NCI-H510A (cell line): ENCODE measurements around the gene HBQ1.
"Not testable (repeated sequence)": the region's sequence is repeated elsewhere in the genome, so short reads cannot be mapped to it uniquely, and the experiment has no call there.

Experiments used
- DNase-seq: peaks from one replicate; lab custom pipeline; 2025; lab: John Stamatoyannopoulos, UW

Gene HBQ1

GRCh38 chr16:180101-180675, at the start of gene HBQ1:
Gene HBQ1, plus strand, starts transcription at chr16:180459. Its CDS starts 28 bp downstream, at chr16:180487.
- DNase-seq = no peak

- no peak for DNase-seq
Observed at GRCh38 chr16:130533-131173, 49.6 kb upstream of the HBQ1 start.

GRCh38 chr16:132120-132519, 48.1 kb upstream of the HBQ1 start:
- DNase-seq = no peak

GRCh38 chr16:133716-134115, 46.5 kb upstream of the HBQ1 start:
- no peak for DNase-seq

- DNase-seq = no peak
Observed at GRCh38 chr16:138049-138417, 42.2 kb upstream of the HBQ1 start.

- DNase-seq = no peak
Observed at GRCh38 chr16:140175-140857, 39.9 kb upstream of the HBQ1 start.

GRCh38 chr16:142405-142967, 37.8 kb upstream of the HBQ1 start:
- no peak for DNase-seq

GRCh38 chr16:143047-143446, 37.2 kb upstream of the HBQ1 start:
- no peak for DNase-seq

- no peak for DNase-seq
Observed at GRCh38 chr16:143456-143855, 36.8 kb upstream of the HBQ1 start.

- no peak for DNase-seq
Observed at GRCh38 chr16:144797-145252, 35.4 kb upstream of the HBQ1 start.

GRCh38 chr16:146646-147045, 33.6 kb upstream of the HBQ1 start:
- no peak for DNase-seq

GRCh38 chr16:149024-149660, 31.1 kb upstream of the HBQ1 start:
- no peak for DNase-seq

GRCh38 chr16:152141-153128, 27.8 kb upstream of the HBQ1 start, which contains the start of gene HBZ:
Gene HBZ, plus strand, starts transcription at chr16:152644. Its CDS starts 266 bp downstream, at chr16:152910.
- DNase-seq = no peak

GRCh38 chr16:153129-153521, 27.1 kb upstream of the HBQ1 start:
- not testable (repeated sequence) for DNase-seq

GRCh38 chr16:153550-154216, 26.6 kb upstream of the HBQ1 start:
- not testable (repeated sequence) for DNase-seq

GRCh38 chr16:154217-155030, 25.8 kb upstream of the HBQ1 start:
- no peak for DNase-seq

GRCh38 chr16:155031-155398, 25.2 kb upstream of the HBQ1 start:
- no peak for DNase-seq

GRCh38 chr16:159136-159849, 21.0 kb upstream of the HBQ1 start:
- no peak for DNase-seq

GRCh38 chr16:160242-160641, 20.0 kb upstream of the HBQ1 start:
- DNase-seq = not testable (repeated sequence)
